T-helper 17 cell (primary cell): ENCODE measurements around the gene UNC5C. TPM values are rescaled to one million over a fixed set of nuclear protein-coding genes. Genes with fewer than 3 reads are reported as not detected.
A peak's percentile ranks its signal among the peaks of the same experiment; 100 is the strongest.

Experiments used
- ATAC-seq: fragments of 150-1000 bp; cut with Tn5 transposase; 2 replicates; pipeline ENCODE4 v1.10.0; 2021; ENCODE audit warnings: mild to moderate bottlenecking, moderate library complexity
- DNase-seq, 3 donors: peaks; one replicate each; pipeline versions ENCODE4 v3.0.0 to v3.0.0-alpha.2; 2020 to 2021
- H3K9me3 ChIP-seq: one replicate; pipeline ENCODE4 v1.7.0; 2013; ENCODE audit warnings: low read length, mild to moderate bottlenecking; ENCODE audit not compliant: control insufficient read depth, poor library complexity, severe bottlenecking
- H3K27ac Mint-ChIP-seq: one replicate; pipeline ENCODE4 v1.8.0; 2022; ENCODE audit warnings: mild to moderate bottlenecking, moderate library complexity, mixed read lengths
- H3K27me3 Mint-ChIP-seq: one replicate; pipeline ENCODE4 v1.8.0; 2022; ENCODE audit warnings: mixed read lengths
- H3K36me3 Mint-ChIP-seq: one replicate; pipeline ENCODE4 v1.8.0; 2022; ENCODE audit warnings: low read depth, mixed read lengths
- H3K4me1 Mint-ChIP-seq: one replicate; pipeline ENCODE4 v1.8.0; 2022; ENCODE audit warnings: mild to moderate bottlenecking, mixed read lengths
- H3K4me3 Mint-ChIP-seq: one replicate; pipeline ENCODE4 v1.8.0; 2022; ENCODE audit warnings: mild to moderate bottlenecking, moderate library complexity, mixed read lengths
- total RNA-seq, 4 donors: library from RNA in 2 of 4; stranded (reverse) in 2 of 4; gene quantifications; one replicate each; pipeline ENCODE4 v1.2.3 and lab custom pipeline; 2022 to 2026

Gene UNC5C
- total RNA-seq, 2 donors from 2014 or later = 0.18 TPM; not detected in 1

GRCh38 chr4:95381843-95382580 lies 166.8 kb downstream of the UNC5C start:
- no peak for DNase-seq
- Mint-ChIP-seq H3K4me3 (no peak overlapping the region), H3K27me3 (no peaks in the 10 kb centered on the region), H3K36me3 (no peaks in the 10 kb centered on the region), H3K27ac (no peak overlapping the region), H3K4me1 (no peaks in the 10 kb centered on the region)
- no peaks in the 10 kb centered on the region for H3K9me3 ChIP-seq
- ATAC-seq = no peak

GRCh38 chr4:95379633-95380032 lies 169.1 kb downstream of the UNC5C start:
- Mint-ChIP-seq H3K27me3 (no peaks in the 10 kb centered on the region), H3K27ac (no peak overlapping the region), H3K36me3 (no peaks in the 10 kb centered on the region), H3K4me3 (no peak overlapping the region), H3K4me1 (no peaks in the 10 kb centered on the region)
- no peaks in the 10 kb centered on the region for H3K9me3 ChIP-seq
- no peak for ATAC-seq
- no peak for DNase-seq

GRCh38 chr4:95377366-95377900 lies 171.3 kb downstream of the UNC5C start:
- Mint-ChIP-seq H3K27me3 (no peaks in the 10 kb centered on the region), H3K36me3 (no peaks in the 10 kb centered on the region), H3K27ac (no peak overlapping the region), H3K4me1 (no peaks in the 10 kb centered on the region), H3K4me3 (no peak overlapping the region)
- H3K9me3 ChIP-seq = no peaks in the 10 kb centered on the region
- ATAC-seq (no peak), DNase-seq (no peak)

- H3K9me3 ChIP-seq = no peaks in the 10 kb centered on the region
- Mint-ChIP-seq H3K4me1 (no peaks in the 10 kb centered on the region), H3K4me3 (no peak overlapping the region), H3K27me3 (no peaks in the 10 kb centered on the region), H3K36me3 (no peaks in the 10 kb centered on the region), H3K27ac (no peak overlapping the region)
- DNase-seq (no peak), ATAC-seq (no peak)
Measured at GRCh38 chr4:95371476-95372224, 177.1 kb downstream of the UNC5C start.

GRCh38 chr4:95367824-95368223 lies 180.9 kb downstream of the UNC5C start:
- H3K9me3 ChIP-seq = no peaks in the 10 kb centered on the region
- Mint-ChIP-seq H3K36me3 (no peaks in the 10 kb centered on the region), H3K4me1 (no peaks in the 10 kb centered on the region), H3K27ac (no peak overlapping the region), H3K4me3 (no peak overlapping the region), H3K27me3 (no peaks in the 10 kb centered on the region)
- no peak for ATAC-seq
- DNase-seq = no peak

GRCh38 chr4:95363966-95364365 lies 184.8 kb downstream of the UNC5C start:
- H3K9me3 ChIP-seq = no peaks in the 10 kb centered on the region
- H3K4me3 Mint-ChIP-seq = no peak overlapping the region
- H3K27me3 Mint-ChIP-seq = no peaks in the 10 kb centered on the region
- no peaks in the 10 kb centered on the region for H3K4me1 Mint-ChIP-seq
- ATAC-seq (no peak), DNase-seq (no peak)
- H3K27ac Mint-ChIP-seq = no peak overlapping the region
- no peaks in the 10 kb centered on the region for H3K36me3 Mint-ChIP-seq

- H3K27me3 Mint-ChIP-seq = no peaks in the 10 kb centered on the region
- H3K36me3 Mint-ChIP-seq = no peaks in the 10 kb centered on the region
- H3K4me3 Mint-ChIP-seq = no peak overlapping the region
- no peak for DNase-seq
- H3K27ac Mint-ChIP-seq = no peak overlapping the region
- ATAC-seq = no peak
- no peaks in the 10 kb centered on the region for H3K4me1 Mint-ChIP-seq
- no peaks in the 10 kb centered on the region for H3K9me3 ChIP-seq
Measured at GRCh38 chr4:95363559-95363925, 185.2 kb downstream of the UNC5C start.

- no peaks in the 10 kb centered on the region for H3K36me3 Mint-ChIP-seq
- no peaks in the 10 kb centered on the region for H3K27me3 Mint-ChIP-seq
- H3K4me1 Mint-ChIP-seq = no peaks in the 10 kb centered on the region
- no peaks in the 10 kb centered on the region for H3K9me3 ChIP-seq
- H3K27ac Mint-ChIP-seq = no peak overlapping the region
- DNase-seq (no peak), ATAC-seq (no peak)
- H3K4me3 Mint-ChIP-seq = no peak overlapping the region
Measured at GRCh38 chr4:95362906-95363558, 185.7 kb downstream of the UNC5C start.

- DNase-seq = no peak
- H3K9me3 ChIP-seq = no peaks in the 10 kb centered on the region
- no peak overlapping the region for H3K27ac Mint-ChIP-seq
- no peaks in the 10 kb centered on the region for H3K27me3 Mint-ChIP-seq
- H3K36me3 Mint-ChIP-seq = no peaks in the 10 kb centered on the region
- H3K4me3 Mint-ChIP-seq = no peak overlapping the region
- H3K4me1 Mint-ChIP-seq = no peaks in the 10 kb centered on the region
- ATAC-seq = no peak
Measured at GRCh38 chr4:95362066-95362465, 186.7 kb downstream of the UNC5C start.

- Mint-ChIP-seq H3K4me3 (no peak overlapping the region), H3K4me1 (no peaks in the 10 kb centered on the region), H3K36me3 (no peaks in the 10 kb centered on the region), H3K27me3 (no peaks in the 10 kb centered on the region), H3K27ac (no peak overlapping the region)
- H3K9me3 ChIP-seq = no peaks in the 10 kb centered on the region
- no peak for DNase-seq
- no peak for ATAC-seq
Measured at GRCh38 chr4:95361696-95361965, 187.1 kb downstream of the UNC5C start.

GRCh38 chr4:95360906-95361695 lies 187.7 kb downstream of the UNC5C start:
- Mint-ChIP-seq H3K36me3 (no peaks in the 10 kb centered on the region), H3K27me3 (no peaks in the 10 kb centered on the region), H3K27ac (no peak overlapping the region), H3K4me1 (no peaks in the 10 kb centered on the region), H3K4me3 (no peak overlapping the region)
- H3K9me3 ChIP-seq = no peaks in the 10 kb centered on the region
- no peak for ATAC-seq
- DNase-seq = no peak

- H3K4me1 Mint-ChIP-seq = no peaks in the 10 kb centered on the region
- H3K27me3 Mint-ChIP-seq = no peaks in the 10 kb centered on the region
- H3K9me3 ChIP-seq = no peaks in the 10 kb centered on the region
- H3K36me3 Mint-ChIP-seq = no peaks in the 10 kb centered on the region
- no peak for DNase-seq
- no peak overlapping the region for H3K27ac Mint-ChIP-seq
- no peak overlapping the region for H3K4me3 Mint-ChIP-seq
- ATAC-seq = no peak
Measured at GRCh38 chr4:95360256-95360903, 188.4 kb downstream of the UNC5C start.

GRCh38 chr4:95358421-95358820 lies 190.4 kb downstream of the UNC5C start:
- DNase-seq (no peak), ATAC-seq (no peak)
- H3K27me3 Mint-ChIP-seq = no peaks in the 10 kb centered on the region
- no peaks in the 10 kb centered on the region for H3K4me1 Mint-ChIP-seq
- H3K36me3 Mint-ChIP-seq = no peaks in the 10 kb centered on the region
- peak overlapping the region; percentile 27 for H3K27ac Mint-ChIP-seq
- no peaks in the 10 kb centered on the region for H3K9me3 ChIP-seq
- H3K4me3 Mint-ChIP-seq = no peak overlapping the region
